Activated naive CD4-positive, alpha-beta T cell treated with Interleukin-2 at 50 U/mL for 16 hours (primary cell): ENCODE measurements around the gene EHD4.
A peak's percentile ranks its signal among the peaks of the same experiment; 100 is the strongest.

Experiments used
- DNase-seq: peaks from one replicate; pipeline ENCODE4 v3.0.0-alpha.2; 2020

Gene EHD4

GRCh38 chr15:41955100-41955499 is 17.3 kb downstream of the EHD4 start:
- no peak for DNase-seq

GRCh38 chr15:41954036-41954435 is 18.3 kb downstream of the EHD4 start:
- no peak for DNase-seq

GRCh38 chr15:41952013-41952563 is 20.3 kb downstream of the EHD4 start:
- DNase-seq, result no peak

GRCh38 chr15:41951571-41951970 is 20.8 kb downstream of the EHD4 start:
- DNase-seq, result no peak

- no peak for DNase-seq
Measured at GRCh38 chr15:41950489-41950888, 21.9 kb downstream of the EHD4 start.

GRCh38 chr15:41950127-41950483 is 22.3 kb downstream of the EHD4 start:
- DNase-seq, result no peak

GRCh38 chr15:41949401-41950126 is 22.8 kb downstream of the EHD4 start:
- DNase-seq, result no peak

GRCh38 chr15:41948490-41948889 is 23.9 kb downstream of the EHD4 start:
- no peak for DNase-seq

- no peak for DNase-seq
Measured at GRCh38 chr15:41946970-41947369, 25.4 kb downstream of the EHD4 start.

- DNase-seq, result no peak
Measured at GRCh38 chr15:41945731-41946130, 26.6 kb downstream of the EHD4 start.

- no peak for DNase-seq
Measured at GRCh38 chr15:41945221-41945620, 27.1 kb downstream of the EHD4 start.

- DNase-seq, result no peak
Measured at GRCh38 chr15:41944313-41944940, 27.9 kb downstream of the EHD4 start.

- DNase-seq, result no peak
Measured at GRCh38 chr15:41943543-41944312, 28.6 kb downstream of the EHD4 start.

- no peak for DNase-seq
Measured at GRCh38 chr15:41942886-41943285, 29.5 kb downstream of the EHD4 start.

- no peak for DNase-seq
Measured at GRCh38 chr15:41941644-41942415, 30.5 kb downstream of the EHD4 start.

- DNase-seq, result peak; percentile 65
Measured at GRCh38 chr15:41940441-41940857, 31.9 kb downstream of the EHD4 start.

- DNase-seq, result no peak
Measured at GRCh38 chr15:41939986-41940385, 32.4 kb downstream of the EHD4 start.

GRCh38 chr15:41937568-41937923 is 34.8 kb downstream of the EHD4 start:
- DNase-seq, result no peak

GRCh38 chr15:41936649-41937567 is 35.4 kb downstream of the EHD4 start:
- DNase-seq, result peak; percentile 84

GRCh38 chr15:41936155-41936554 is 36.2 kb downstream of the EHD4 start:
- DNase-seq, result no peak

GRCh38 chr15:41935566-41936020 is 36.8 kb downstream of the EHD4 start:
- DNase-seq, result peak; percentile 10

- peak; percentile 70 for DNase-seq
Measured at GRCh38 chr15:41934843-41935242, 37.5 kb downstream of the EHD4 start.
